Cardiac atrium fibroblast (primary cell): Measurements from ENCODE around the gene MRPL40. TPM values are rescaled to one million over a fixed set of nuclear protein-coding genes. Genes with fewer than 3 reads are reported as not detected.

Experiments used
- total RNA-seq: library from RNA; depleted of rRNA; stranded (reverse); fragments of >200 nt; gene quantifications from 2 replicates; pipeline ENCODE4 v1.2.3, GENCODE V29; 2015

MRPL40 gene
- total RNA-seq: 24.1 and 27.6 TPM in 2 replicates

DNA sequence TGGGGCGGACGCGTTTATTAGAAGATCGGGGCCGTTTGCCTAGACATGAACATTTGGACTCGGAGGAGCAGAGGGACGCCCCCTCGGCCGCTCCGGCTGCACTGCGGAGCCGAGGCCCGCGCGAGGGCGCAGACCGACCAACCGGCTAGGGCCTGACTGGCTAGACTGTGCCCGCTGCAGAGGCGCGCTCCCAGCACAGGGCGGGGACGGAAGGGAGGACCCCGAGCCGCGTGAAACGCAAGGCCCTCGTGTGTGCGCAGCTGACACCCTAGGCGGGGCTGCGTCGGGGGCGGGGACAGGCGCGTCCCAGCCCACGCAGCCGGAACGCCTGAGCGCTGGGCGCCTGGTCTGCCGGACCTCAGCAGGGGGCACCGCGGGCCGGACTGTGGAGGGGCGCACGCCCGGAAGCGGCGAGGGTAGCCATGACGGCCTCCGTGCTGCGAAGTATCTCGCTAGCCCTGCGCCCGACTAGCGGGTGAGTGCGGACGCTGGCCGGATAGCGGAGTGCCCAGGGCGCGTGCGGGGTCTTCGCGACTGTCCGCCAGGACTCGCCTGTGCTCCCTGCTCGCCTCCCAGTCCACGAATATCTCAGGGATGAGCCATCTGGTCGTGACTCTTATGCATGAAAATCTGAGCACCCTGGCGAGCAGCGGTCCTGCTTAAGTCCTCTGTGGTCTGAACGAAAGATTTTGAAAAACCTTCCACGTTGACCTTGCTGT is at the start of gene MRPL40:
MRPL40 (plus strand) TSS at position 413 of the 719 bp plus-strand sequence; CDS start at position 423, 10 bp downstream.

DNA sequence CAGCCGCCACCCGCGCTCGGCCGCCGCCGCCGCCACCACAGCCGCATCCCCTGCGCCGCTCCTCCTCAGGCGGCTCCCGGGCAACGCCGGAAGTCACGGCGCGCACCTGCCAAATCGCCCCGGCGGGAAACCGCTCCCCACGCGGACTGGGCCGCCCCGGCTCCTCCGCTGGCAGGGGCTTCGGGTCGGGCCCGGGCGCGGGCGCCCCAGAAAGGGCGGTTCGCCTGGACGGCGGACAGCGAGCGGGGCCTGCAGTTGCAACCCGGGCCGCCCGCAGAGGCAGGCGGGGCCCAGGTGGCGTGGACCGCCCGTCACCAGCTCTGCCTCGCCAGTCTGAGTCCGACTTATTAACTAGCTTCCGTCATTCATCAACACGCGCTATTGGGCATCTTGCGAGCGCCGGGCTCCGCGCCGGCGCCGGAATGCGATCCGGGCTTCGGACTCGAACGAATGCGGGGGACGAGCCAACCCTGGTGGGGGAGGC is 654 bp upstream of the MRPL40 start, which contains the start of gene HIRA:
HIRA (minus strand) TSS at position 85 of the 484 bp plus-strand sequence. CDS start 257 bp downstream, outside the sequence.

DNA sequence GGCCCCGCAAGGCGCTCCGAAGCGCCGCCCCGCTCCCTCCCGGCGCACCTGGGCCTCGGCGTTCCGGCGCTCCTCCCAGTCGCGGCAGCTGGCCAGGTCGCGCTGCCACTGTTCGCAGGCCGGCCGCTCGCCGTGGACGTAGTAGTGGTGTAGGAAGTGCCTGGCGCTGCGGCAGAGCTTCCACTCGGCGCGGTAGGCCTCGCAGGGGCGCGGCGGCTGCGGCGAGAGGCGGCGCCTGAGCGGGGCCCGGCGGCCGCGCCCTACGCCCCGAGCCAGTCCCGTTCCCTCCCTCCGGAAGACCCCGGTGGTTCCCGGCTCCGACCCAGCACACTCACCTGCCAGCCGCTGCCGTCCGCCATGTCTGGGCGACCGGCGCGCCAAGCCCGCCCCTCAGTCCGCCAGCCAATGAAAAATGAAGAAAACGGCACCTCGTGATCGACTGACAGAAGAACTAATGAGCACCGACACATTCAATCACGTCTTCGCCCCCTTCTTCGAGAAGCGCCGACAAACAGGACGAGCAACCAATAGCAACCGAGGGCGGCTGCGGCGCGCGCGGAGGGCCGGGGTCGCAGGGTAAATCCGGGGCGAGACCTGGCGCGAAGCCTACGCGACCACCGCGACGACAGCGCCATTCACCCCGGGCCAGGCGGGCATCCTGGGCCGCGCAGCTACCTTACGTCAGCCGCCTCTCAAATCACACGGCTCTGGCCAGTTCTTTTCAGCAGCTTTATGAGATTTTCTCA is 15.2 kb downstream of the MRPL40 start, which contains the start of gene C22orf39:
C22orf39 (minus strand) TSS at position 382 of the 746 bp plus-strand sequence; CDS start at position 359, 23 bp downstream.

DNA sequence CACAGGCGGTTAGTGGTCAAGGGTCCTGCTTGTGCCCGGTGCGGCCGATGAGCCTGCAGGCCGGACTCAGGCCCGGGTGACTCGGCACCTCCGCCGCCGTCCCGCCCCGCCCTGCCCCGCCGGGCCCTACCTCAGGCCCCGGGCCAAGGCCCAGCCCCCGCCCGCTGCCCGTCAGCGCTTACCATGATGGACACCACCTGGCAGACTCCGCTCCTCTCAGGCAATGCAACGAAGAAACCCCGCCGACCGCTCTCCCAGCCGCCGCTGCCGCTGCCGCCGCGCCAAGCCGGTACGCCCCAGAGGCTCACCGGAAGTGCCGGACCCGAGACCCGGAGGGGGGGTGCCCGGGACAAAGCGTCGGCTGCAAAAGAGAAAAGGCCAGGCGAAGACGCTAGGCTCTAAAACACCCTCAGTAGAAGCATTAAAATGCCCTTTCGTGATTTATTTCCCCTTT is 46.6 kb downstream of the MRPL40 start, which contains the start of gene UFD1:
UFD1 (minus strand) TSS at position 293 of the 454 bp plus-strand sequence; CDS start at position 185, 108 bp downstream.

DNA sequence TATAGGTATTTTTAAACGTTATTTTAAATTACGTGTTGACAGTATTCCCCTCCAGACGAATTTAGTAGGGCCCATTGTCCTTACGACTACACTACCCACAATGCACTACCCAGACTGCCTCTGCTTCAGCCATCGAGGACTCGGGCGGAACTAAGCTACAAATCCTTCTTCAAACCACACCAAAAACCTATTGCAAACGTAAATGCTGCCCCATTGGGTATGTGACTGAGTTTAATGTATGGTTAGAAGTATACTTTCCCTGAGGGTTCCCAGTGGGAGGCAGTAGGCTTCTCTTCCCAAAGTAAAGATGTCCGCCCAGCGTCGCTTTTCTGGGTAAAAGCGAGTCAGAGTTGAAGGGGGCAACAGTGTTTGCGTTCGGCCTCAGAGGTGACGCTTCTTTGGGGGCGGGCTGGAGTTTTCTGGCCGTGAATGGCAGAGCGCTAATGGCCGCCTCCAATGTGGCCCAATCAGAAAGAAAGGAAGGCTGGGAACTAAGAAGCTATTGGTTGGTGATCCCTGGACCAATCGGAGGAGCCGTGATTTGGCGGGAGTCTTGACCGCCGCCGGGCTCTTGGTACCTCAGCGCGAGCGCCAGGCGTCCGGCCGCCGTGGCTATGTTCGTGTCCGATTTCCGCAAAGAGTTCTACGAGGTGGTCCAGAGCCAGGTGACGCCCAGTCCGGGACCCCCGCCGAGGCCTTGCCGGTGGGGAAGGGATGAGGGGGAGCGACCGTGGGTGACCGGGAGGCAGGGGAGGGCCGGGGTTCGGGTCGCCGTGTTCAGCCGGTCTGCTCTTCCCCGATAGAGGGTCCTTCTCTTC is 47.2 kb downstream of the MRPL40 start, which contains the start of gene CDC45:
CDC45 (plus strand) TSS at position 566 of the 818 bp plus-strand sequence; CDS start at position 615, 49 bp downstream.

Other genes with a start within 250 kb of the MRPL40 start
- gene CLTCL1, start 140.8 kb upstream of the MRPL40 start, total RNA-seq: 8.4 and 20.2 TPM in 2 replicates
- gene HIRA, start 812 bp upstream of the MRPL40 start, total RNA-seq: 15.0 and 17.8 TPM in 2 replicates
- 8.3 and 24.2 TPM in 2 replicates for gene C22orf39, start 15.2 kb downstream of the MRPL40 start, total RNA-seq
- gene UFD1, start 46.6 kb downstream of the MRPL40 start, total RNA-seq: 27.8 and 60.3 TPM in 2 replicates
- gene CDC45, start 47.4 kb downstream of the MRPL40 start, total RNA-seq: 6.1 and 9.4 TPM in 2 replicates
- 5.6 and 40.5 TPM in 2 replicates for gene CLDN5, start 91.9 kb downstream of the MRPL40 start, total RNA-seq